HepG2 (cell line): ENCODE data around the gene LZTFL1. TPM values are rescaled to one million over a fixed set of nuclear protein-coding genes. Genes with fewer than 3 reads are reported as not detected.

Experiments
- ATAC-seq: fragments of 200-7000 bp; cut with Tn5 transposase; 3 replicates; pipeline ENCODE4 v1.9.1; 2020; ENCODE audit warnings: mild to moderate bottlenecking, moderate library complexity
- BruUV-seq: library from RNA; stranded (reverse); fragments of 400-500 nt; replicated peaks from 2 replicates; lab custom pipeline; 2021; lab: Mats Ljungman, UMichigan
- CTCF ChIA-PET: fragments of 300-600 bp; formaldehyde crosslinking; extraction: SDS; loops from one replicate; lab custom pipeline; 2021; ENCODE audit warnings: low total read pairs, inconsistent platforms, low intra/inter-chr PET ratio; lab: Yijun Ruan, JAX
- POLR2A ChIA-PET: fragments of 350-600 bp; sonication (Branson Sonifier 250); formaldehyde crosslinking; loops from one replicate; lab custom pipeline; 2020; ENCODE audit warnings: antibody characterized with exemption, inconsistent platforms; lab: Yijun Ruan, JAX
- DNase-seq: peaks from one replicate; pipeline ENCODE4 v3.0.0-alpha.2; 2015; ENCODE audit warnings: low spot score
- FAIRE-seq: peaks from 3 replicates; lab custom pipeline; 2011; peaks lifted over from hg19 to GRCh38; lab: Jason Lieb, UNC
- H2AFZ ChIP-seq: one replicate; pipeline ENCODE4 v1.6.1; 2011; ENCODE audit warnings: low read length, inconsistent platforms
- H3K27ac ChIP-seq: fragments of 300-600 bp; 3 replicates; pipeline ENCODE4 v1.8.0; 2011; ENCODE audit warnings: mixed run types, mild to moderate bottlenecking, mixed read lengths, low read length, inconsistent platforms; ENCODE audit not compliant: insufficient read depth; ENCODE audit errors: extremely low read length
- H3K27me3 ChIP-seq, 2 experiments: fragments of 200-600 bp in 1 of 2; 2 replicates in 1 of 2; 3 replicates in 1 of 2; pipeline versions ENCODE4 v1.6.0 to v1.8.0; 2011; ENCODE audit warnings: low read length in 2 of 2, mild to moderate bottlenecking in 2 of 2, moderate library complexity in 2 of 2, inconsistent platforms in 1 of 2; ENCODE audit not compliant: insufficient read depth in 2 of 2, control insufficient read depth in 1 of 2
- H3K36me3 ChIP-seq, 2 experiments: fragments of 200-600 bp in 1 of 2; replicated peaks in 1 of 2; 2 replicates in 1 of 2; 3 replicates in 1 of 2; pipeline versions ENCODE4 v1.5.1 to v1.8.0; 2011; ENCODE audit warnings: low read length in 2 of 2, inconsistent platforms in 1 of 2; ENCODE audit not compliant: insufficient read depth in 2 of 2, control insufficient read depth in 1 of 2
- H3K4me1 ChIP-seq: 2 replicates; pipeline ENCODE4 v1.5.1; 2012; ENCODE audit warnings: low read length, inconsistent platforms; ENCODE audit not compliant: insufficient read depth
- H3K4me2 ChIP-seq: 2 replicates; pipeline ENCODE4 v1.6.0; 2011; ENCODE audit warnings: low read depth, low read length, inconsistent platforms
- H3K4me3 ChIP-seq, 3 experiments: fragments of 200-600 bp in 1 of 3; sonication (generic), shearing (Covaris generic) in 1 of 3; replicated peaks in 1 of 3; 2 replicates each; pipeline ENCODE4 v1.5.1; 2011 to 2016; ENCODE audit warnings: low read length in 3 of 3, inconsistent platforms in 2 of 3, low read depth in 2 of 3, mild to moderate bottlenecking in 2 of 3, control low read depth in 1 of 3, mixed read lengths in 1 of 3; ENCODE audit not compliant: insufficient read depth in 1 of 3
- H3K79me2 ChIP-seq: one replicate; pipeline ENCODE4 v1.6.1; 2011; ENCODE audit warnings: low read length, inconsistent platforms; ENCODE audit not compliant: insufficient read depth
- H3K9ac ChIP-seq: 2 replicates; pipeline ENCODE4 v1.6.0; 2011; ENCODE audit warnings: mild to moderate bottlenecking, low read depth, low read length, inconsistent platforms; ENCODE audit not compliant: insufficient read depth
- H3K9me3 ChIP-seq: 2 replicates; pipeline ENCODE4 v1.5.1; 2012; ENCODE audit warnings: mild to moderate bottlenecking, low read length
- H4K20me1 ChIP-seq: 2 replicates; pipeline ENCODE4 v1.6.0; 2011; ENCODE audit warnings: inconsistent platforms, mild to moderate bottlenecking, low read length, moderate library complexity; ENCODE audit not compliant: insufficient read depth
- BRF2 ChIP-seq: sonication (generic); formaldehyde crosslinking; IDR thresholded peaks from 2 replicates; pipeline ENCODE4 v1.8.1; 2022; ENCODE audit warnings: mild to moderate bottlenecking, missing genetic modification reagents
- HHEX ChIP-seq: IDR thresholded peaks from 2 replicates; pipeline ENCODE4 v1.6.1; 2016; ENCODE audit warnings: control low read depth
- MLX ChIP-seq: IDR thresholded peaks from 2 replicates; pipeline ENCODE4 v1.6.1; 2016
- PRDM15 ChIP-seq: sonication (generic); formaldehyde crosslinking; IDR thresholded peaks from 2 replicates; pipeline ENCODE4 v1.4.0; 2020; ENCODE audit warnings: missing genetic modification reagents
- RCOR2 ChIP-seq: IDR thresholded peaks from 2 replicates; pipeline ENCODE4 v1.6.1; 2016; ENCODE audit warnings: missing biosample characterization, missing genetic modification reagents
- SMARCE1 ChIP-seq: fragments of 450-650 bp; IDR thresholded peaks from 2 replicates; pipeline ENCODE4 v1.6.1; 2017; ENCODE audit warnings: borderline replicate concordance
- TFE3 ChIP-seq: IDR thresholded peaks from 2 replicates; pipeline ENCODE4 v1.6.1; 2016
- ZFP91 ChIP-seq: sonication (generic); formaldehyde crosslinking; IDR thresholded peaks from 2 replicates; pipeline ENCODE4 v1.9.0; 2022; ENCODE audit warnings: missing genetic modification reagents, mild to moderate bottlenecking, borderline replicate concordance
- ZNF558 ChIP-seq: sonication (generic); formaldehyde crosslinking; IDR thresholded peaks from 2 replicates; pipeline ENCODE4 v1.9.0; 2022; ENCODE audit warnings: mild to moderate bottlenecking, missing genetic modification reagents, borderline replicate concordance
- WGBS: methylation state at CpG from one replicate; pipeline ENCODE4 v1.1.6; 2017; ENCODE audit warnings: low lambda C conversion rate; 5-methylcytosine and 5-hydroxymethylcytosine counted together
- in situ Hi-C: cut with HindIII; loops from 2 replicates; pipeline ENCODE4 v1.10.0; 2017; ENCODE audit warnings: low pct_unique_long_range_greater_than_20kb; ENCODE audit not compliant: extremely low pct_ligation_motif_present
- intact Hi-C: fragments of 100-400 bp; cut with micrococcal nuclease; formaldehyde crosslinking; loops from one replicate; pipeline ENCODE4 v1.10.0; 2022; ENCODE audit not compliant: unreplicated experiment
- polyA plus RNA-seq, 8 experiments: library from polyadenylated mRNA; depleted of rRNA in 3 of 8; stranded (reverse) in 7 of 8; unstranded in 1 of 8; fragments of >200 nt; fragmentation: Illumina TruSeq in 4 of 8; extraction: Trizol in 4 of 8; gene quantifications; 2 replicates each; pipeline versions ENCODE4 v1.2.1 to v1.2.3, GENCODE V29; 2011 to 2016; ENCODE audit warnings: low read depth in 4 of 8, missing spikeins in 1 of 8, mixed read lengths in 1 of 8; ENCODE audit not compliant: insufficient read depth in 1 of 8
- total RNA-seq, 5 experiments: library from RNA; depleted of rRNA; stranded (reverse); fragments of >200 nt; fragmentation: Illumina TruSeq; extraction: Trizol; gene quantifications; 2 replicates each; pipeline ENCODE4 v1.2.3, GENCODE V29; 2016; ENCODE audit warnings: low read depth in 1 of 5

LZTFL1 gene
- total and polyA plus RNA-seq, 2 of the 13 experiments (the other 11 are each of a cell fraction or from before 2014, with no cell fraction given), result 16.6 to 17.2 TPM

- TF ChIP-seq ZFP91 (CRISPR knock-in tag) (no peak), SMARCE1 (no peak), BRF2 (CRISPR knock-in tag) (no peak), HHEX (CRISPR knock-in tag) (no peak)
These were observed 64.7 kb downstream of the LZTFL1 start (continued) for GRCh38 chr3:45777111-45777745.

GRCh38 chr3:45776611-45777010, 65.3 kb downstream of the LZTFL1 start:
- peaks cover 0 to 58% of the 10 kb centered on the region in 2 experiments; a peak in 4 of 5 replicates for H3K27me3 ChIP-seq
- no TSS peak for BruUV-seq
- DNase-seq, result no peak
- intact Hi-C loops (no loop called here), in situ Hi-C loops (no loop called here)
- ATAC-seq, result no peak
- no peak overlapping the region for H3K4me3 ChIP-seq
- H4K20me1 ChIP-seq, result no peaks in the 10 kb centered on the region
- no peak overlapping the region for H3K27ac ChIP-seq
- WGBS, result 16% methylated on average over 8 of the region's 8 CpGs
- H3K4me2 ChIP-seq, result no peak overlapping the region
- H3K9me3 ChIP-seq, result no peaks in the 10 kb centered on the region
- no peaks in the 10 kb centered on the region for H3K36me3 ChIP-seq
- CTCF ChIA-PET, result no interaction called here
- no peak for FAIRE-seq
- H3K79me2 ChIP-seq, result no peaks in the 10 kb centered on the region
- H3K9ac ChIP-seq, result no peak overlapping the region
- no peak for TF ChIP-seq RCOR2 (CRISPR knock-in tag)
- no peak for TF ChIP-seq TFE3
- TF ChIP-seq ZNF558, result no peak
- TF ChIP-seq MLX (CRISPR knock-in tag), result no peak
- no peak for TF ChIP-seq PRDM15 (CRISPR knock-in tag)
- H2AFZ ChIP-seq, result no peak overlapping the region
- H3K4me1 ChIP-seq, result no peaks in the 10 kb centered on the region
- POLR2A ChIA-PET, result no interaction called here
